ENCODE measurements around the gene EBF3. TPM values are rescaled to one million over a fixed set of nuclear protein-coding genes. Genes with fewer than 3 reads are reported as not detected.

Gene EBF3
- total RNA-seq, 1 experiment from 2014 or later: 0.12 TPM

DNA sequence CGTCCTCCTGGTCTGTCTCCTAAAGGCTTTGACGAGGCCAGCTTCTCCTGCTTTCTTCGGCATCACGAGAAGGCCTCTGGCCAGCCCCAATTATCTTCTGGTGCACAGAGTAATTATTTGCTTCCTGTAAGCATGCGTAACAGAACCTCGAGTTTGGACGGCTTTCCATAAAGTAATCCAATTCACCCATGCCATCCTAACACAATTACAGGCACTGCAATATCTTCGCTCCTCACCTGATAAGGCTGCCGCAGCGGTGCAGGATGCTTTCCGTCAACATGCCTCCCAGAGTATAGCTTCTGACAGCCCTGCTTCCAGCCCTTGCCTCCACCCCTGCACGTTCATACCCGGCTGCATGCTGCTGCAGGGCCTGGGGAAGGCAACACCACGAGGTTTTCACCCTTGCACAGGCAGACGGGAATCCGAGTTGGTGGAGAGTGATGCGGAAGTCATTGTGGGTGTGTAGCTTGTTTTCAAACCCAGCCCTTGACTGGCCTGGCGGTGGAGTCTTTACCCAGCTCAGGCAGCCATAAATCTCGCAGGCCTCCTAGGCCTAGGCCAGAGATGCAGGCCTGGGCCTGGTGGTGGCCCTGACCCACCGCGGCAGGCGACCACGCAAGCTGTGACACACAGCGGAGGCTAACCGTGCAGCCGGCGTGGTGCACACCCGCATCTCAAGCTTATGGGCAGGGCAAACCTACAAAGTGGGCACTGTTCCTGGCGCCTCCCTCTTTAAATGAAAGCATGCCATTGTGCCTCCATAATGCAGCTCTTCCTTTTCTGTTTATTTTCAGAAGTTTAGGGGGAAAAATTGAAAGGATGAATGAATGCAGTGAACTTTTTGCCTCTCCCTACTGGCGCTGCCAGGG, 12.7 kb downstream of the EBF3 start:
- Histone ChIP-seq H3K4me2 (ENCODE audit: low read length) (no peak overlapping the region), H3K79me2 (ENCODE audit: insufficient read depth, low read length) (no peaks in the 10 kb centered on the region), H3K36me3 (ENCODE audit: control insufficient read depth in 1 of 2, insufficient read depth in 2 of 2, low read length in 2 of 2) (no peaks in the 10 kb centered on the region), H3K9ac (ENCODE audit: low read length) (no peak overlapping the region), H3K4me1 (ENCODE audit: control insufficient read depth in 1 of 2, insufficient read depth in 2 of 2, low read length in 2 of 2) (no peaks in the 10 kb centered on the region), H3K9me3 (ENCODE audit: control insufficient read depth in 1 of 2, insufficient read depth in 1 of 2, low read depth in 1 of 2, low read length in 2 of 2) (no peaks in the 10 kb centered on the region), H3K27ac (ENCODE audit: low read depth, low read length) (no peak overlapping the region), H3K4me3 (replicated peaks in 1 of 2; ENCODE audit: low read depth in 1 of 2, low read length in 2 of 2) (no peak overlapping the region), H2AFZ (ENCODE audit: low read depth, low read length, poor library complexity, severe bottlenecking) (no peak overlapping the region), H3K9me2 (ENCODE audit: insufficient read depth) (no peaks in the 10 kb centered on the region), H3K27me3 (ENCODE audit: insufficient read depth, low read length) (no peaks in the 10 kb centered on the region), H4K20me1 (ENCODE audit: insufficient read depth) (no peaks in the 10 kb centered on the region)
- RAD21 ChIA-PET (ENCODE audit: low non-redundant PET in 1 of 2, low total read pairs in 2 of 2, uncharacterized antibody in 2 of 2, unreplicated experiment in 2 of 2): no interaction called here
- POLR2A ChIA-PET: no interaction called here
- CTCF ChIA-PET: no interaction called here
- no peak for DNase-seq (ENCODE audit: low read depth, low spot score)
- no TSS peak for BruUV-seq (replicated peaks)
- TF ChIP-seq ELF1 (IDR thresholded peaks at IDR 0.05; ENCODE audit: borderline replicate concordance, low read depth) (no peak), RAD21 (IDR thresholded peaks at IDR 0.05; ENCODE audit: low read depth) (no peak), ZNF274 (IDR thresholded peaks at IDR 0.05; ENCODE audit: low read depth, low read length) (no peak), EGR1 (IDR thresholded peaks at IDR 0.05; ENCODE audit: low read depth) (no peak), SIN3A (IDR thresholded peaks at IDR 0.05; ENCODE audit: low read depth) (no peak), YY1 (IDR thresholded peaks at IDR 0.05; ENCODE audit: extremely low read depth, insufficient replicate concordance, low read depth, low read length) (no peak), JUND (IDR thresholded peaks at IDR 0.05) (no peak), CBX3 (IDR thresholded peaks at IDR 0.05; ENCODE audit: low read depth) (no peak), ZFX (IDR thresholded peaks at IDR 0.05) (no peak), FOSL1 (IDR thresholded peaks at IDR 0.05; ENCODE audit: low read depth) (no peak)
- TF ChIP-seq, protein P1, sequence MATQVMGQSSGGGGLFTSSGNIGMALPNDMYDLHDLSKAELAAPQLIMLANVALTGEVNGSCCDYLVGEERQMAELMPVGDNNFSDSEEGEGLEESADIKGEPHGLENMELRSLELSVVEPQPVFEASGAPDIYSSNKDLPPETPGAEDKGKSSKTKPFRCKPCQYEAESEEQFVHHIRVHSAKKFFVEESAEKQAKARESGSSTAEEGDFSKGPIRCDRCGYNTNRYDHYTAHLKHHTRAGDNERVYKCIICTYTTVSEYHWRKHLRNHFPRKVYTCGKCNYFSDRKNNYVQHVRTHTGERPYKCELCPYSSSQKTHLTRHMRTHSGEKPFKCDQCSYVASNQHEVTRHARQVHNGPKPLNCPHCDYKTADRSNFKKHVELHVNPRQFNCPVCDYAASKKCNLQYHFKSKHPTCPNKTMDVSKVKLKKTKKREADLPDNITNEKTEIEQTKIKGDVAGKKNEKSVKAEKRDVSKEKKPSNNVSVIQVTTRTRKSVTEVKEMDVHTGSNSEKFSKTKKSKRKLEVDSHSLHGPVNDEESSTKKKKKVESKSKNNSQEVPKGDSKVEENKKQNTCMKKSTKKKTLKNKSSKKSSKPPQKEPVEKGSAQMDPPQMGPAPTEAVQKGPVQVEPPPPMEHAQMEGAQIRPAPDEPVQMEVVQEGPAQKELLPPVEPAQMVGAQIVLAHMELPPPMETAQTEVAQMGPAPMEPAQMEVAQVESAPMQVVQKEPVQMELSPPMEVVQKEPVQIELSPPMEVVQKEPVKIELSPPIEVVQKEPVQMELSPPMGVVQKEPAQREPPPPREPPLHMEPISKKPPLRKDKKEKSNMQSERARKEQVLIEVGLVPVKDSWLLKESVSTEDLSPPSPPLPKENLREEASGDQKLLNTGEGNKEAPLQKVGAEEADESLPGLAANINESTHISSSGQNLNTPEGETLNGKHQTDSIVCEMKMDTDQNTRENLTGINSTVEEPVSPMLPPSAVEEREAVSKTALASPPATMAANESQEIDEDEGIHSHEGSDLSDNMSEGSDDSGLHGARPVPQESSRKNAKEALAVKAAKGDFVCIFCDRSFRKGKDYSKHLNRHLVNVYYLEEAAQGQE (IDR thresholded peaks at IDR 0.05; ENCODE audit: low read depth): no peak
- intact Hi-C loops (cut with micrococcal nuclease): no loop called here
- no peak for ATAC-seq

Data from HCT116 (cell line).